Measurements from ENCODE around the gene ABLIM2.

Gene ABLIM2

GRCh38 chr4:8192748-8193738 lies 34.4 kb upstream of the ABLIM2 start:
- no peak for DNase-seq

GRCh38 chr4:8191136-8191747 lies 32.6 kb upstream of the ABLIM2 start:
- no peak for DNase-seq

GRCh38 chr4:8189551-8190466 lies 31.2 kb upstream of the ABLIM2 start:
- no peak for DNase-seq

- DNase-seq = no peak
Measured at GRCh38 chr4:8188743-8189550, 30.3 kb upstream of the ABLIM2 start.

- no peak for DNase-seq
Measured at GRCh38 chr4:8188085-8188484, 29.5 kb upstream of the ABLIM2 start.

GRCh38 chr4:8185930-8186329 lies 27.3 kb upstream of the ABLIM2 start:
- no peak for DNase-seq

- DNase-seq = no peak
Measured at GRCh38 chr4:8185295-8185694, 26.7 kb upstream of the ABLIM2 start.

- DNase-seq = no peak
Measured at GRCh38 chr4:8184061-8184460, 25.4 kb upstream of the ABLIM2 start.

- no peak for DNase-seq
Measured at GRCh38 chr4:8182858-8183725, 24.5 kb upstream of the ABLIM2 start.

- no peak for DNase-seq
Measured at GRCh38 chr4:8182294-8182693, 23.7 kb upstream of the ABLIM2 start.

- DNase-seq = no peak
Measured at GRCh38 chr4:8181844-8182243, 23.2 kb upstream of the ABLIM2 start.

- no peak for DNase-seq
Measured at GRCh38 chr4:8181119-8181518, 22.5 kb upstream of the ABLIM2 start.

GRCh38 chr4:8180310-8181093 lies 21.9 kb upstream of the ABLIM2 start:
- DNase-seq = no peak

- DNase-seq = no peak
Measured at GRCh38 chr4:8179771-8180170, 21.2 kb upstream of the ABLIM2 start.

GRCh38 chr4:8179074-8179473 lies 20.5 kb upstream of the ABLIM2 start:
- DNase-seq = no peak

- DNase-seq = no peak
Measured at GRCh38 chr4:8177956-8178355, 19.3 kb upstream of the ABLIM2 start.

GRCh38 chr4:8177552-8177951 lies 18.9 kb upstream of the ABLIM2 start:
- DNase-seq = no peak

- DNase-seq = no peak
Measured at GRCh38 chr4:8176547-8177399, 18.2 kb upstream of the ABLIM2 start.

GRCh38 chr4:8175686-8176085 lies 17.1 kb upstream of the ABLIM2 start:
- DNase-seq = no peak
